Neuronal stem cell (in vitro differentiated cells): Measurements from ENCODE around the gene ITGB6.

Source experiments
- DNase-seq: peaks from one replicate; pipeline ENCODE4 v3.0.0-alpha.2; 2013; ENCODE audit warnings: low spot score
- H2AFZ ChIP-seq: one replicate; pipeline ENCODE4 v1.6.1; 2013; ENCODE audit warnings: mild to moderate bottlenecking, low read length, inconsistent platforms
- H2AK5ac ChIP-seq: 2 replicates; pipeline ENCODE4 v1.6.1; 2013; ENCODE audit warnings: low read depth, mild to moderate bottlenecking, inconsistent platforms, low read length, moderate library complexity, mixed read lengths
- H2BK120ac ChIP-seq: 2 replicates; pipeline ENCODE4 v1.6.1; 2013; ENCODE audit warnings: low read depth, mild to moderate bottlenecking, inconsistent platforms, low read length, moderate library complexity, mixed read lengths
- H2BK12ac ChIP-seq: one replicate; pipeline ENCODE4 v1.6.1; 2013; ENCODE audit warnings: low read length, inconsistent platforms
- H2BK15ac ChIP-seq: 2 replicates; pipeline ENCODE4 v1.6.1; 2013; ENCODE audit warnings: mild to moderate bottlenecking, low read length, inconsistent platforms, mixed read lengths
- H2BK5ac ChIP-seq: one replicate; pipeline ENCODE4 v1.6.1; 2013; ENCODE audit warnings: inconsistent platforms, mild to moderate bottlenecking, low read length, moderate library complexity
- H3K14ac ChIP-seq: one replicate; pipeline ENCODE4 v1.6.1; 2013; ENCODE audit warnings: low read length, inconsistent platforms
- H3K18ac ChIP-seq: 2 replicates; pipeline ENCODE4 v1.6.1; 2013; ENCODE audit warnings: low read length, inconsistent platforms
- H3K23ac ChIP-seq: 2 replicates; pipeline ENCODE4 v1.6.1; 2013; ENCODE audit warnings: low read depth, mild to moderate bottlenecking, mixed read lengths, low read length, inconsistent platforms; ENCODE audit not compliant: poor library complexity
- H3K27ac ChIP-seq: replicated peaks from 3 replicates; pipeline ENCODE4 v1.5.1; 2013; ENCODE audit warnings: low read length, inconsistent platforms
- H3K27me3 ChIP-seq, 3 experiments: 2 replicates each; pipeline ENCODE4 v1.6.1; 2013; ENCODE audit warnings: low read length in 3 of 3, mild to moderate bottlenecking in 2 of 3, inconsistent platforms in 1 of 3, low read depth in 1 of 3, mixed read lengths in 1 of 3, moderate library complexity in 1 of 3; ENCODE audit not compliant: control insufficient read depth in 3 of 3, insufficient read depth in 3 of 3
- H3K36me3 ChIP-seq, 2 donors: replicated peaks in 1 of 2; 2 replicates each; pipeline ENCODE4 v1.6.1; 2013; ENCODE audit warnings: low read length in 2 of 2; ENCODE audit not compliant: control insufficient read depth in 2 of 2, insufficient read depth in 2 of 2
- H3K4ac ChIP-seq: 2 replicates; pipeline ENCODE4 v1.6.1; 2013; ENCODE audit warnings: inconsistent platforms, mild to moderate bottlenecking, low read length, moderate library complexity
- H3K4me1 ChIP-seq, 2 donors: 1 replicate in 1 of 2; 2 replicates in 1 of 2; pipeline ENCODE4 v1.6.1; 2013; ENCODE audit warnings: low read length in 2 of 2, low read depth in 1 of 2; ENCODE audit not compliant: control insufficient read depth in 2 of 2, insufficient read depth in 1 of 2
- H3K4me2 ChIP-seq: one replicate; pipeline ENCODE4 v1.6.1; 2013; ENCODE audit warnings: mild to moderate bottlenecking, low read length, inconsistent platforms; ENCODE audit not compliant: insufficient read depth, poor library complexity, severe bottlenecking
- H3K4me3 ChIP-seq, 2 donors: 2 replicates each; pipeline ENCODE4 v1.5.1; 2013; ENCODE audit warnings: low read length in 2 of 2, mild to moderate bottlenecking in 2 of 2, inconsistent platforms in 1 of 2, moderate library complexity in 1 of 2
- H3K79me1 ChIP-seq: one replicate; pipeline ENCODE4 v1.6.1; 2013; ENCODE audit warnings: low read depth, mild to moderate bottlenecking, inconsistent platforms, low read length, moderate library complexity
- H3K9ac ChIP-seq: one replicate; pipeline ENCODE4 v1.6.1; 2013; ENCODE audit warnings: mild to moderate bottlenecking, low read depth, low read length, inconsistent platforms; ENCODE audit not compliant: poor library complexity
- H3K9me3 ChIP-seq, 2 donors: replicated peaks in 1 of 2; 2 replicates each; pipeline versions ENCODE3 to v1.6.1; 2013; ENCODE audit warnings: low read length in 2 of 2, mild to moderate bottlenecking in 2 of 2, inconsistent platforms in 1 of 2, low read depth in 1 of 2, mixed read lengths in 1 of 2, moderate library complexity in 1 of 2; ENCODE audit not compliant: control insufficient read depth in 2 of 2, insufficient read depth in 1 of 2
- H4K8ac ChIP-seq: one replicate; pipeline ENCODE4 v1.6.1; 2013; ENCODE audit warnings: low read depth, mild to moderate bottlenecking, inconsistent platforms, low read length, moderate library complexity
- H4K91ac ChIP-seq: one replicate; pipeline ENCODE4 v1.6.1; 2013; ENCODE audit warnings: low read length, low read depth, mild to moderate bottlenecking, inconsistent platforms; ENCODE audit not compliant: poor library complexity
- WGBS, 2 donors: extraction: QIAGEN DNeasy Blood & Tissue Kit; methylation state at CpG; one replicate each; pipeline ENCODE4 v1.1.7; 2013; ENCODE audit warnings: missing lambda C conversion rate in 2 of 2, mixed read lengths in 1 of 2; ENCODE audit not compliant: insufficient read length in 2 of 2, insufficient replicate concordance in 1 of 2; ENCODE audit errors: extremely low coverage in 2 of 2; 5-methylcytosine and 5-hydroxymethylcytosine counted together

The ITGB6 gene

DNA sequence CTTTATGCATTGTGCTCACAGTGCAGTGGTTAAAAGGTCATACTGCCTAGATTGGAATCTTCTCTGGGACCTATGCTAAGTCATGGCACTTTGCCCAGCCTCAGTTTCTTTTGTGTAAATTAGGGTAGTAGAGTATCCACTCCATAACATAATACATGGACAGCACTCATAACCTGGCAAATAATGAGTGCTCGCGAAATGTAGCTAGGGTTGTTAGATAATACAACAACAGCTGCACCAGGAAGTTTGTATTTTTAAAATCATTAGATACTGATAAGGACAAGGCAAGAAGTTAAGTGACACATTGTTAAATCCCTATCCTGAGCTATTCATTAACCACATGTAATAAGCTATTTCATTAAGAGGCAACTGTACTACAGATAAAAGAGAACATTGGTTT, 123.8 kb downstream of the ITGB6 start:
- Histone ChIP-seq H4K91ac (no peak overlapping the region), H3K4me1 (no peaks in the 10 kb centered on the region), H2BK12ac (no peak overlapping the region), H3K4ac (no peak overlapping the region), H3K23ac (no peak overlapping the region), H3K36me3 (no peaks in the 10 kb centered on the region), H3K14ac (no peak overlapping the region), H2BK120ac (no peak overlapping the region), H3K27me3 (no peaks in the 10 kb centered on the region), H4K8ac (no peak overlapping the region), H3K9me3 (peaks cover 0 to 2% of the 10 kb centered on the region in 2 donors), H3K4me3 (no peak overlapping the region), H3K4me2 (no peak overlapping the region), H3K27ac (no peak overlapping the region), H2BK15ac (no peak overlapping the region), H2AFZ (no peak overlapping the region), H2BK5ac (no peak overlapping the region), H2AK5ac (no peak overlapping the region), H3K9ac (no peak overlapping the region), H3K18ac (no peak overlapping the region), H3K79me1 (no peaks in the 10 kb centered on the region)
- no peak for DNase-seq
- WGBS, 2 donors, result no CpG with 5 or more reads among the region's 2 CpGs

DNA sequence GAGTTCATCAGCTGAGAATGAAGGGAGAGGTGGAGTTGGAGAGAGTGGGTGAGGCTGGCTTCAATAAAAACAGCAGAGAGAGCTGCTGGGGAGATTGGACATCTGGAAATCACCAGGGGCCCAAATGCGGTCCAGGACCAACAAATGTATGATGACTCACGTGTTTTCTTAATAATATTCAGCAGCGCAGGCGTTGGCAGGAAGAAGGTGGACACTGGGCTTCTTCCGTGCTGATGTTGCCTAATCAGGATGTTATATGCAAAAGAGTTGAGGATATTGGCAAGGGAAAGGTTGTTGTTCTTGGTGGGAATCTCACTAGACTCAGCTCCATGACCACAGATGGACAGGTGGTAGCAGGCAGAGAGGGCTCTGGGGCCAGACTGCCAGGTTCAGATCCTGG, 124.9 kb downstream of the ITGB6 start:
- Histone ChIP-seq H3K4ac (no peak overlapping the region), H3K79me1 (no peaks in the 10 kb centered on the region), H2BK12ac (no peak overlapping the region), H2AK5ac (no peak overlapping the region), H3K4me1 (no peaks in the 10 kb centered on the region), H3K4me3 (no peak overlapping the region), H2BK120ac (no peak overlapping the region), H4K8ac (no peak overlapping the region), H3K23ac (no peak overlapping the region), H3K27ac (no peak overlapping the region), H2BK15ac (no peak overlapping the region), H3K9me3 (peaks cover 0 to 2% of the 10 kb centered on the region in 2 donors), H3K18ac (no peak overlapping the region), H2AFZ (no peak overlapping the region), H3K36me3 (no peaks in the 10 kb centered on the region), H2BK5ac (no peak overlapping the region), H3K4me2 (no peak overlapping the region), H3K27me3 (no peaks in the 10 kb centered on the region), H3K9ac (no peak overlapping the region), H4K91ac (no peak overlapping the region), H3K14ac (peak overlapping the region; percentile 76)
- no peak for DNase-seq
- no CpG with 5 or more reads among the region's 5 CpGs for WGBS, 2 donors

DNA sequence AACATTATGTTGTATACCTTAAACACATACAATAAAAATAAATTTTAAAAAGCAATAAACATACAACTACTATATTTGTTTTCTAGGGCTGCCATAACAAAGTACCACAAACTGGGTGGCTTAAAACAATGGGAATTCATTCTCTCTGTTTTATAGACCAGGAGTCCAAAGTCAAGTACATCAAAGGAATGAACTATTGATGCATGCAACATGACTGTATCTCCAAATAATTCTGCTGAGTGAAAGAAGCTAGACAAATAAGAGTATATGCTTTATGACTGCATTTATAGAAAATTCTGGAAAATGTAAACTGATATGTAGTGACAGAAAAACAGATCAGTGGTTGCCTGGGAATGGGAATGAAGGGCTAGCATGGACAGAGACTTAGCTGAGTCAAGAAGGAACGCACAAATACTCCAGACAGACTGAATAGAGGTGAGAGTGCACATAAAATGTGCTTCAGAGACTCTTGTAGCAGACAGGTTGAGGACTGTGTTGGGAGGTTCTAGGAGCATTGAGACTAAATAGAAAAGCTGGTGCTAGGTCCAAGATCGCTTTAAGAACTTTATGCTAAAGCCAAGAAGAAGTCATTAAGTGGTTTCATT, 126.7 kb downstream of the ITGB6 start:
- H2BK120ac ChIP-seq, result no peak overlapping the region
- H4K91ac ChIP-seq, result no peak overlapping the region
- no peak overlapping the region for H2BK15ac ChIP-seq
- no peak for DNase-seq
- H3K27ac ChIP-seq, result no peak overlapping the region
- H3K4ac ChIP-seq, result no peak overlapping the region
- no peak overlapping the region for H3K18ac ChIP-seq
- no peak overlapping the region for H3K14ac ChIP-seq
- no peak overlapping the region for H3K9ac ChIP-seq
- H3K4me3 ChIP-seq, result no peak overlapping the region
- no peaks in the 10 kb centered on the region for H3K79me1 ChIP-seq
- H3K23ac ChIP-seq, result no peak overlapping the region
- H3K4me2 ChIP-seq, result no peak overlapping the region
- H4K8ac ChIP-seq, result no peak overlapping the region
- no peak overlapping the region for H2BK12ac ChIP-seq
- no peak overlapping the region for H2BK5ac ChIP-seq
- H3K36me3 ChIP-seq, result no peaks in the 10 kb centered on the region
- no peaks in the 10 kb centered on the region for H3K4me1 ChIP-seq
- no peaks in the 10 kb centered on the region for H3K27me3 ChIP-seq
- H2AFZ ChIP-seq, result no peak overlapping the region
- no peak overlapping the region for H2AK5ac ChIP-seq
- H3K9me3 ChIP-seq, result peaks cover 2 to 8% of the 10 kb centered on the region in 2 donors
- WGBS, 2 donors, result no CpG with 5 or more reads among the region's 2 CpGs

DNA sequence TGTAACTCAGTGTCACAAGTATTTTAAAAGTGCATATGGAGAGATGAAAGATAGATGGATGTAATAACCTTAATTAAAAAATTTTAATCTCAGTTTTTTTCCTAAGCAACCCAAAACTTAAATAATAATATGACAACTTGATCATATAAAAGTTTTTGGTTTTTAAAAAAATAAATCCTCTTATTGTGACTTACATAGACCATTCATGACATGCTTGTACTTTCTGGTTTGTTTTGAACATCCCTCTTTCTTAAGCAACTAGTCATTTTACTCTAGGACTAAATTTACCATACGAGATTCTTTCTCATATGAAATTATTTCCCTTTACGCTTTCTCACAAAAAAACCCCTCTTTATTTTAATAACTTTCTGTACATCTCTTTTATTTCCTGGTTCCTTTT, 131.2 kb downstream of the ITGB6 start:
- no peak overlapping the region for H3K4me3 ChIP-seq
- no peak overlapping the region for H2BK15ac ChIP-seq
- no peak overlapping the region for H4K8ac ChIP-seq
- no peak overlapping the region for H2BK120ac ChIP-seq
- H3K4ac ChIP-seq, result no peak overlapping the region
- no peak overlapping the region for H3K18ac ChIP-seq
- H3K23ac ChIP-seq, result no peak overlapping the region
- H4K91ac ChIP-seq, result no peak overlapping the region
- H3K27ac ChIP-seq, result no peak overlapping the region
- no peaks in the 10 kb centered on the region for H3K4me1 ChIP-seq
- no peak overlapping the region for H2BK5ac ChIP-seq
- peaks cover 0 to 4% (median 2%) of the 10 kb centered on the region in 3 experiments for H3K27me3 ChIP-seq
- no peak overlapping the region for H2AK5ac ChIP-seq
- H3K36me3 ChIP-seq, result no peaks in the 10 kb centered on the region
- no peak overlapping the region for H3K9ac ChIP-seq
- H3K4me2 ChIP-seq, result no peak overlapping the region
- no peak for DNase-seq
- 100% methylated on average over 2 of the region's 2 CpGs for WGBS, 2 donors
- H3K14ac ChIP-seq, result no peak overlapping the region
- no peaks in the 10 kb centered on the region for H3K79me1 ChIP-seq
- peaks cover 3 to 10% of the 10 kb centered on the region in 2 donors for H3K9me3 ChIP-seq
- H2AFZ ChIP-seq, result no peak overlapping the region
- H2BK12ac ChIP-seq, result no peak overlapping the region
